NCI-H524 treated with DMSO at 0.1 percent for 48 hours (cell line): ENCODE measurements around the gene SH3PXD2A.

Experiments used
- DNase-seq: peaks from one replicate; lab custom pipeline; 2025; lab: John Stamatoyannopoulos, UW

SH3PXD2A gene

GRCh38 chr10:103874730-103875129 lies 19.4 kb upstream of the SH3PXD2A start:
- DNase-seq, result no peak

- no peak for DNase-seq
These were observed 17.0 kb upstream of the SH3PXD2A start for GRCh38 chr10:103872137-103872931.

- no peak for DNase-seq
These were observed 15.6 kb upstream of the SH3PXD2A start for GRCh38 chr10:103871006-103871405.

GRCh38 chr10:103870516-103870915 lies 15.1 kb upstream of the SH3PXD2A start:
- no peak for DNase-seq

- no peak for DNase-seq
These were observed 14.0 kb upstream of the SH3PXD2A start for GRCh38 chr10:103869336-103869735.

- no peak for DNase-seq
These were observed 12.8 kb upstream of the SH3PXD2A start for GRCh38 chr10:103868200-103868599.

- DNase-seq, result no peak
These were observed 6.1 kb upstream of the SH3PXD2A start for GRCh38 chr10:103861505-103861904.

GRCh38 chr10:103859161-103860086 lies 4.0 kb upstream of the SH3PXD2A start:
- DNase-seq, result no peak

GRCh38 chr10:103858360-103858759 lies 3.0 kb upstream of the SH3PXD2A start:
- no peak for DNase-seq

GRCh38 chr10:103856797-103857170 lies 1.4 kb upstream of the SH3PXD2A start:
- no peak for DNase-seq

- DNase-seq, result no peak
These were observed 748 bp upstream of the SH3PXD2A start for GRCh38 chr10:103855852-103856796.

- no peak for DNase-seq
These were observed 537 bp downstream of the SH3PXD2A start for GRCh38 chr10:103854686-103855391.

- no peak for DNase-seq
These were observed 1.1 kb downstream of the SH3PXD2A start for GRCh38 chr10:103854265-103854685.

- no peak for DNase-seq
These were observed 1.7 kb downstream of the SH3PXD2A start for GRCh38 chr10:103853428-103854264.

- no peak for DNase-seq
These were observed 2.5 kb downstream of the SH3PXD2A start for GRCh38 chr10:103852856-103853255.

GRCh38 chr10:103852189-103852711 lies 3.1 kb downstream of the SH3PXD2A start:
- DNase-seq, result no peak

GRCh38 chr10:103851261-103851660 lies 4.1 kb downstream of the SH3PXD2A start:
- DNase-seq, result no peak

- no peak for DNase-seq
These were observed 4.8 kb downstream of the SH3PXD2A start for GRCh38 chr10:103850572-103850895.

GRCh38 chr10:103849880-103850571 lies 5.3 kb downstream of the SH3PXD2A start:
- no peak for DNase-seq
